GM12891 (cell line): Measurements from ENCODE around the gene C22orf15.

ENCODE experiments used
- PAX5 ChIP-seq: IDR thresholded peaks from 2 replicates; pipeline ENCODE4 v1.6.1; 2011; ENCODE audit warnings: low read length, moderate library complexity, mild to moderate bottlenecking; ENCODE audit not compliant: insufficient read depth, severe bottlenecking
- POLR2A ChIP-seq: IDR thresholded peaks from 2 replicates; pipeline ENCODE4 v1.6.1; 2011; ENCODE audit warnings: low read depth, low read length, control low read depth
- POLR2AphosphoS5 ChIP-seq: IDR thresholded peaks from 2 replicates; pipeline ENCODE4 v1.6.1; 2011; ENCODE audit warnings: low read depth, low read length, control low read depth
- POU2F2 ChIP-seq: IDR thresholded peaks from 2 replicates; pipeline ENCODE4 v1.6.1; 2011; ENCODE audit warnings: low read depth, mild to moderate bottlenecking, control low read depth, low read length, moderate library complexity
- SPI1 ChIP-seq: IDR thresholded peaks from 2 replicates; pipeline ENCODE4 v1.6.1; 2011; ENCODE audit warnings: low read depth, low read length, control low read depth
- TAF1 ChIP-seq: IDR thresholded peaks from 2 replicates; pipeline ENCODE4 v1.6.1; 2011; ENCODE audit warnings: low read depth, low read length, control low read depth

- no peak for TF ChIP-seq POLR2AphosphoS5
- TF ChIP-seq POLR2A, result no peak
- no peak for TF ChIP-seq TAF1
- TF ChIP-seq SPI1, result peak; percentile 69; the same call in 1 of the 2 replicates
- peak; percentile 15 for TF ChIP-seq PAX5
- no peak for TF ChIP-seq POU2F2
Measured at GRCh38 chr22:23752090-23752691, 10.6 kb upstream of the C22orf15 start.
